NCI-H2171 (cell line): ENCODE results near the gene WNK1.
A peak's percentile ranks its signal among the peaks of the same experiment; 100 is the strongest.
"Not testable (repeated sequence)": the region's sequence is repeated elsewhere in the genome, so short reads cannot be mapped to it uniquely, and the experiment has no call there.

Source experiments
- DNase-seq: peaks from one replicate; lab custom pipeline; 2025; lab: John Stamatoyannopoulos, UW

WNK1 gene

DNA sequence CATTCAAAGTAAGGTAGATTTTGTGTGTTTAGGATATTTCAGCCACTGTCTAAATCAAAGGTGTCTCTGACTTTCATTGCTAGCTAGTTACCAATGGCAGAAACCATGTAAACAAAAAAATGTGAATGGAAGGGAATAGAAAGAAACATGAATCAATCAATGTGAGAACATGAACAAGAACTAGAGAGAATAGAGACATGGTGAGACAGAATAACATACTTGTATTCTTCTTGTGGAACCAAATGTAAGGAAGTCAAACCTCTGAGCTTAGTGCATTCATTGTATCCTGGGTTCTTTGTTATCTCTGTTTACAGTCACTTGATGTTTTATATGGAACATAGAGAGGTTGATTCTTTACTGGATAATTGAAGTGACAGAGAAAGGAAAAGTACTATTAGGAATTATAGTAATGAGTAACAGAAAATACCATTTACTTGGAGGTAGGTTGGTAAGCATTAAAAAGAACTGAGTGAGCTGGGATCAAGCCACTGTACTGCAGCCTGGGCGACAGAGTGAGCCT, 2.6 kb upstream of the WNK1 start:
- no peak for DNase-seq

DNA sequence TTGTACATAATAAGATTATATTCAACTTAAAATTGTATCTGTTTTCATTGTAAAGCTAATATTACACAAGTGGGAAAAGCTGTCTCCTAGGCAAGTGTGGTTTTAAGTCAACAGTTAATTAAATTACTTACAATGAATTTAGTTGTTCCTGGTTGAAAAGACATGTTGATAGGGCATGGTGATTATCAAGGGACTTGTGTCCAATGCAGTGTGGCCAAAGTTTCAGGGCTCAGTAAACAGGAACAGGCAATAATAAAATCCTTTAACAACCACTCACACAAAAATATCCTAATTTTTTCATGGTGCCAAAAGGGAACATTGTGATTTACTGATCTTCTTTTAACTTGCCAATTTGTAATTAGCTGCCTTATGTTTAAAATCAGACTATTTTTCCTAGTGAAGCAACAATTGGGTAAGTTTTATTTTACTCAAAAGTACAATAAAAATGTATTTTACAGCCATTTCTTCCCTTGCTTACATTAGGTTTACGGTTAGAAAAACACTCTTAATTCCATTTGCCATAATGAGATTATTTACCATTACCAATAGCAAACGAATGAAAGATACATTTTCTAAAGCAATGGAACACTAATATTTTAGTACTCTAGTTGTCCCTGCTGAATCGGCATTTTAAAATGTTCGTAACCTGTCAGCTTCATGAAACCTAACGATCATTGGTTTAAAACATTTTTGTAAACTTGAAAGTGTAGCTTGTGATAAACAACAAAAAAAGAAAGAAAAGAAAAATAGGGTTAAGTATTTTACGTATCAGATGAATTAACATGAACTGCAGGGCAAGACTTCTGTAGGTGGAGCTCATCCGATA, 1.8 kb upstream of the WNK1 start:
- no peak for DNase-seq

DNA sequence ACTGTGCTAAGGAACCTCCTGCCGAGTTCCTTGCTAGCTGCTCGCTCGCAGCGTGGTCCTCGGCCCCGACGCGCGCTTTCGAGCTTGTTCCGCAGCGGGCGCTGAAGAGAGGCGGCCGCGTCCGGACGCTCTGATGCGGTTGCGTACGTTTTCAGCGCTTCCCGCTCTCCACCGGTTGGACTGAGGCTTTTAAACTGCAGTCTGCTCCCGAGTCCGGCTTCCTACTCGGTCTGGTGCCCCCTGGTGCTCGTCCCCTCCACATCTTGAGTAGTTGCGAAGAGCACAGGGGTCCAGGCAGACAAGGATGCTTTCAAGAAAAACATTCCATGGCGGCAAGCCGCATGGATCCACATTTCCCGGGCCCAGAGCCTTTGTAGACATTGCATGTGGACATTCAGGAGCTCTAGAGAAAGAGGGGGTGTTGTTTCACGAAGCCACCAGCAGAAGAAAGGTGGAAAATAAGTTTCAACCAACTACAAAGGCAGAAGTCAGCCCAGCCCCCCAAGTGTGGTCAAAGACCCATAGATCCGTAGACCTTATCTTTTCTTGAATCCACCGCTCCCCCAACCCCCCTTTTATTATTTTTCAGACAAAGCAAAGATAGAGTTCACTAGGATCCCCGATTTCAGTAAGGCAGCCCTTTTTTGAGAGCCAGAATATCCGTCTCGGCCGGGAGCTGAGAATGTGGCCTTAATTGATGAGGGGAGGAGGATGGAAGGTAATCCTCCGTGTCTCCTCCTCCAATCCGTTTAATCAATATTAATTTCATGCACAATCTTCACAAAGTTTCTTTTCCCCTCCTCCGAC, 984 bp upstream of the WNK1 start:
- peak; percentile 100 for DNase-seq

DNA sequence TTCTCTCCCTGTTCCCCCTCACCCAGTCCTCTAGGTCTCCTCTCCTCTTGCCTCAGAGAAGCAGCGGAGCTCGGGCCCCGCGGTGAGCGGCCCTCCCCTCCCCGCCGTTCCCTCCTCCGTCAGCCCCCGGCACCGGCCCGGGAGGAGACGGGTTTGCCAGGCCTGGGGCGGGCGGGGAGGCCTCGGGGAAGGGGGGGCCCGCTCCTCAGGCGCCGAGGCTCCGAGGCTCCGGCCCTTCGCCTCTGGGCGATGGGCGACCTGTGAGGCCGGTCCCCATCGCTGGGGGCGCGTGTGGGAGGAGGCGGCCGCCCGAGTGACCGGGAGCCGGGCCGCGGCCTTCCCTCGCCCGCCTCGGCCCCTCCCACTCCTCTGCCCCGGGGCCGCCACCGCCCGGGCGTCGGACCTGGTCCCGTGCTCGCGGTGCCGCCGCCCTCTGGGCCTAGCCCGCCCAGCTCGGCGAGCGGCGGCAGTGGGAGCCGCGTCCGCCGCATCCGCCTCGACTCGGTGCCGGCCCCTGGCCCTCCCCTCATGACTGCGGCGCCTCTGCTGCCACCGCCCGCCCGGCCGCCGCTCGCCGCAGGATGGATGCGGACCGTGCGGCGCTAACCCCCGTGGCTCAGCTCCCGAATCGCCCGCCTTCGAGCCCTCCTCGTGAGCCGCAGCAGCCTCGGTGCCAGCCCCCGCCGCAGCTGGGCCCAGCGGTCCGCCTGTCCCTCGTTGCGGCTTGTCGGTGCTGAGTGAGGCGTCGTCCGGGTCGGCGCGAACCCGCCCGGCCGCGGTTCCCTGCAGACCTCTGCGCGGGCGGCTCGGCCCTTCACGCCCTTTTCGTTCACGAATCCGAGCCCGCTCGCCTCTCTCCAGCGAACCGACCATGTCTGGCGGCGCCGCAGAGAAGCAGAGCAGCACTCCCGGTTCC, 574 bp downstream of the WNK1 start:
- peak; percentile 69 for DNase-seq

DNA sequence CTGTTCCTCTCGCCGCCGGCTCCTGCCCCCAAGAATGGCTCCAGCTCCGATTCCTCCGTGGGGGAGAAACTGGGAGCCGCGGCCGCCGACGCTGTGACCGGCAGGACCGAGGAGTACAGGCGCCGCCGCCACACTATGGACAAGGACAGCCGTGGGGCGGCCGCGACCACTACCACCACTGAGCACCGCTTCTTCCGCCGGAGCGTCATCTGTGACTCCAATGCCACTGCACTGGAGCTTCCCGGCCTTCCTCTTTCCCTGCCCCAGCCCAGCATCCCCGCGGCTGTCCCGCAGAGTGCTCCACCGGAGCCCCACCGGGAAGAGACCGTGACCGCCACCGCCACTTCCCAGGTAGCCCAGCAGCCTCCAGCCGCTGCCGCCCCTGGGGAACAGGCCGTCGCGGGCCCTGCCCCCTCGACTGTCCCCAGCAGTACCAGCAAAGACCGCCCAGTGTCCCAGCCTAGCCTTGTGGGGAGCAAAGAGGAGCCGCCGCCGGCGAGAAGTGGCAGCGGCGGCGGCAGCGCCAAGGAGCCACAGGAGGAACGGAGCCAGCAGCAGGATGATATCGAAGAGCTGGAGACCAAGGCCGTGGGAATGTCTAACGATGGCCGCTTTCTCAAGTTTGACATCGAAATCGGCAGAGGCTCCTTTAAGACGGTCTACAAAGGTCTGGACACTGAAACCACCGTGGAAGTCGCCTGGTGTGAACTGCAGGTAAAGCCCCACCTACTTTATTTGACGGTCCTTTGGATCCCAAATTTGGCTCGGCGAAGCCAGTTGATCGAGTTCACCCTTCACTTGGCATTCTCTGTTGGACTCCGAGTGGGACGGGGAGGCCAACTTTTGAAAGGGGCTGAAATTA, 1.5 kb downstream of the WNK1 start:
- DNase-seq: no peak

DNA sequence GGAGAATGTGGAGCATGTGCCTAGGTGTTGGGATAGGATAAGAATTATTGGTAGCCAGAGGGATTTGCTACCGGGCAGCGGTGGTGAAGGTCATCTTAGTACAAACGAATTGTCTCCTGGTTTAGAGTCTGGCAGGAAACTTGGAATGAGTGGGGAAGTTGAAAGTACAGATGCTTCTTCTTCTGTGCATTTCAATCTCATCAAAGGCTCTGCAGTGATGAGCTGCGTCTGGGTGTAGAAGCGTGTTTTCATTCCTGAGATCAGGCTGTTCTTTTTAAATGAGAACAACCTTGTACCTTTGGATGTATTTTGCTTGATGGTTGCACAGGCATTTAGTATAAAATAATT, 2.1 kb downstream of the WNK1 start:
- no peak for DNase-seq

DNA sequence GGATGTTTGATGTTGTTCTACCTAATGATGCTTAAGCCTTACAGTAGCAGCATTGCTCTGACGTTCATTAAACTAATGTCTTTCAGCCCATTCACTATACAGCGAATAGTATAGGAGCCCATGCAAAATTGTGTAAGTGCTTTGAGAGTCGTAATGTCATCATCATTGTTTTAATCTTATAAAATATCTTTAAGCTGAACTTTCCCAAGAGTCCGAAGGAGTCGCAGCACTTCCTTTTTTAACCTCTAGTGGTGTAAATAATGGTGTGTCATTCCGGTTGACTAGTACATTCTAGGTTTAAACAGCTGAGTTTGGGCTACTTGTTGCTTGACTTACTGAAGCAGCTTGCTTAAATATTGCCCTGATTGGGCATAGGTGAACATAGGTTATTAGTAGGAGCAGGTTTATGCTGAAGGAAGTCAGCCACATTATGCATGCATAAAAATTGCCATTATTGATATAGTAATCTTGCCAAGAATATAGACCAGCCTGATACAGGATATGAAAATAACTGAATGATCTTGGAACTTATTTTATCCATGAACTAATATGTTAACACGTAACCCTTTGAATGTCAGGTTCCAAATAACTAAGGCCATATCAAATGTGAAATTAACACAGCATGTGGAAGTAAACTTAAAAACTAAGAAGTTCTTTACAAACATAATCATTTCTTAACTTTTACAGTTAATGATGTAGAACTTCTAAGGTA, 2.6 kb downstream of the WNK1 start:
- DNase-seq: peak; percentile 47

DNA sequence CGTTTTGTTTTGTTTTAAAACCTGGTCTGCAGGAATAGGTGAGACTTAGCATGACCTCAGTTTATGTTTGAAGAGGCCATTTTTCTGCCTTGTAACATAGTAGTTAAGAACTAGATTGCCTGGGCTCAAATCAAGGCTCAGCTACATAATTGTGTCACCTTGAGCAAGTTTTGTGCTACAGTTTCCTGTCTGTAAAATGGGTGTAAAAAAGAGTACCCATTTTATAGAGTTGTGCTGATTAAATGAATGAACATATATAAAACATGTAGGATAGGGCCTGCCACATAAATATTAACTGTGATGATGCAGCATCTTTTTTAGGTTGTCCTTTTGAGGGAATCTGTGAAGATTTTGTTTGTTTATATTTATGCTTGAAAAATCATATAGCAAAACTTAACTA, 7.2 kb downstream of the WNK1 start:
- no peak for DNase-seq

DNA sequence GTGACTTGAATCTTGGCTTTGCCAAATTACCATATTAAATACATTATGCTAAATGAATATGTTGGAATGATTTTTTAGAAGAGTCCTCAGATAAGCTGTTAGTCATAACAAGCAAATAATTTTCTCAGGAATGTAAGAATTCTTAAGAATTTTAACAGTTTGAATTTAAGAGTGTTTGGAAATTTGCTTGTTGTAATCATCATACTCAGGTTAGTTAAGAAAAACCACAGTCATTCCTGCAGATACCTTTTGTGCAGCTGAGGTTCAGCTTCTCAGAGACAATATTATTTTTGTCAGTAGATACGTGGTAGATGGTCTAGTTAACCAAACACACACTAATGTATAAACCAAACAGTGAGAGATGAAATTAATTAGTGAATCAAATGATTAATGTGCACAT, 8.9 kb downstream of the WNK1 start:
- DNase-seq: no peak

DNA sequence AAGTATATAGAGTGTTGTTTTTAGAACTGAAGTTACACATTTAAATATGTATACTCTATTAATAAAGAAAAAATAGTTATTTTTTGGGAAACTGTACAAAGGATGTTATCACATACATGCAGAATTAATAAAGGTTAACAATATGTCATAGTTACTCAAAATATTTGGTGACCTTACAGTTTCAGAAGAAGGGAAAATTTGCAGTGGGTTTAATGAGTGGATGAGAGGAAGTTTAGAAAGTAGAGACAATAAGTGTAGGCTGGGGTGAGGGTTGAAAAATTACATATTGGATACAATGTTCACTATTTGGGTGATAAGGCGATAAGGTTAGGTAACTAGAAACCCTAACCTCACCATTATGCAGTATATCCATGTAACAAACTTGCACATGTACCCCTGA, 13.5 kb downstream of the WNK1 start:
- no peak for DNase-seq

DNA sequence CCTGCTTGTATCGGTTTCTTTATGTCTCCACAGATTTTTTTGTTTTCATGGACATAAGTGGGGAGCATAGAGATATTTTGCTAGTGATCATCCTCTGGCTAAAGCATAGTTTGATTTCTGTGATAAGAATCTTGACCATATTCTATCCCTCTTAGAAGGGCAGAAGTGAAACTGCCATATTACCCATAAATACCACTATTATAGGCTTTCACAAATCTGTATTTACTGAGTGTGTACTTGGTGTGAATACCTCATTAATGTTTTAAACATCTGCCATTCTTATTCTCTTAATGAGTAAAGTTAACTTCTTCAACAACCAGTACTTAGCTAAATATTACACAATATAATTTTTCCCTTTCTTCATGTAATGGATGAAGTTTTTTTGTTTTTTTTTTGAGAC, 16.1 kb downstream of the WNK1 start:
- DNase-seq: no peak

DNA sequence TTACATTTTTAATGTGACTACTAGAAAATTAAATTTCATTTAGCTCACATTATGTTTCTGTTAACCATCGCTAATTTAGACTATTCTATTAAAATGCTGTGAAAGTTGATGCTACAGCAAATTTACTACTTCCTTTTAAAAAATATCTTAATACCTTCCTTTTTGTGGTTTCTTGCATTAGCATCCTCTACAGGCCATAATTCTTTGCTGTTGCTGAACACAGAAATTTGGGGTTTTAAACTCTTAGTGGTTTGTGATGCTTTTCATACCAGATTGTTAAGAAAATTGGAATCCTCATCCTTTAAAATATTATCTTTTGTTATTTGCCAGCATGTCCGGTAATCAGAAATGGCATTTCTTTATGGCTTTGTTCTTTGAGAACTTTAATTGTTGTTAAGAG, 18.1 kb downstream of the WNK1 start:
- DNase-seq: no peak

DNA sequence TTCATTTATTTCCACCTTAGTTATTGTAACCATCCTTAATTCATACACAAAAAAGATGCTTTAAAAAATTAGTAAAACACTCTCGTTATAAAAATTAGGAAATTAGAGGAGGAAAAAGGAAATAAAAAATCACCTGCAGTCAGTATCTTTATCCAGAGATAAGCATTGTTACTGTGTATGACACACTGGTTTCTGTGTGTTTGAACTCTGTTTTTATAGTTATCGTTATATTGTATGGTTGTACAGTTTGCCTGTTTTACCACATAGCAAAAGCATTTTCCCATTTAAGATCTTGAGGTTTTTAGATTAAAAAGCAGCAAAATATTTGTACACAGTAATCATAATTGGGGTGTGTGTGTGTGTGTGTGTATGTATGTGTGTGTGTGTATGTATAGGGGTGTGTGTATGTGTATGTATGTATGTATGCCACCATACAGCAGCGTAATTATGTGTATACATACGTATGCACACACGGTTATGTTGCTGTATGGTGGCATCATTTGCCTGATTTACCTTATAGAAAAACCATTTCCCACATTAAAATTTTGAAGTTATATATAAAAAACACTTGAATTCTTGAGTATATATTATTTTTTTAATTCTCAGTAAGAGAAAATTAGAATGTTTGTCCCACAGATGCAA, 19.8 kb downstream of the WNK1 start:
- DNase-seq: no peak

DNA sequence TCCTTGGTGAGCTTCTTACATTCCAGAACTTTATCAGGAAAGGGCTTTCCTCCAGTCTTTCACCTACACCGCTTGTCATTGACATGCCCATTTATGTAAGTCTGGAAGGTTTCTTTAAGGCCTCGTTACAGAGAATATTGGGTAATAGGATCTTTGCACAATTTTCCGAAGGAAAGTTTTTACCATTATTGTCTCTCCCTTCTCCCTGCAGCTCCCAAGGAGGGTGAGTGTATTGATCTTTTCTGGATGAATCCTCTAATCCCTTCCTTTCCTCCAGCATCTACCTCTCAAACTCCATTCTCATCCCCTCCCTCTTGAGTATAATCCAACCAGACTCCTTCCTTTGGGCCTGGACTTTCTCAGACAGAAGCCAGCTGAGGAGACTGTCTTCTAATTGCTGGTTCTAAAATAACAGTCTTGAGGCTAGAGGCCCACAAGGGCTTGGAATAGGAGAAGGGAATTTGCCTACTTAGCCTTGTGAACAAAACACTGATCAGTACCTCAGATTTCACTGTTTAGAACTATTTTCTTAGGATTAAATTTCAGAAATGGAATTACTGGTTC, 21.8 kb downstream of the WNK1 start:
- DNase-seq: no peak

DNA sequence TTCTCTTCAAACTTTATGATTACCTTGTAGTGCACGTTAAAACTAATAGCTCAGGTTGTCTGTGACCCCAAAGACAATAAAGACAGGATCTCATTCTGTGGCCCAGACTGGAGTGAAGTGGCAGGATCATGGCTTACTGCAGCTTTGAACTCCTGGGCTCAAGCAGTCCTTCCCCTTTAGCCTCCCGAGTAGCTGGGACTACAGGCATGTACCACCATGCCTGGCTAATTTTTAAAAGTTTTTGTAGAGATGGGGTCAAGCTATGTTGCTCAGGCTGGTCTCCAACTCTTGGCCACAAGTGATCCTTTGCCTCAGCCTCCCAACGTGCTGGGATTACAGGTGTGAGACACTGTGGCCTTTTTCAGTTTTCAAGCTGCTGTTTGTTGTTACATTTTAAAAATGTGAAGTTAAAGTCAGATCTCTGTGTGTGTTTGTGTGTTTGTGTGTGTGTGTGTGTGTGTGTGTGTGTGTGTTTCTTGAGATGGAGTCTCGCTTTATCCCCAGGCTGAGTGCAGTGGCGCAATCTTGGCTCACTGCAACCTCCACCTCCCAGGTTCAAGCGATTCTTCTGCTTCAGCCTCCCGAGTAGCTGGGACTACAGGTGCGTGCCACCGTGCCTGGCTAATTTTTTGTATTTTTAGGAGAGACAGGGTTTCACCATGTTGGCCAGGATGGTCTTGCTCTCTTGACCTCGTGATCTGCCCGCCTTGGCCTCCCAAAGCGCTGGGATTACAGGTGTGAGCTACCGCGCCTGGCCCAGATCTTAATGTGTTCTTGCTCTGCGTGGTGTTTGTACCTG, 23.8 kb downstream of the WNK1 start:
- DNase-seq: not testable (repeated sequence)

DNA sequence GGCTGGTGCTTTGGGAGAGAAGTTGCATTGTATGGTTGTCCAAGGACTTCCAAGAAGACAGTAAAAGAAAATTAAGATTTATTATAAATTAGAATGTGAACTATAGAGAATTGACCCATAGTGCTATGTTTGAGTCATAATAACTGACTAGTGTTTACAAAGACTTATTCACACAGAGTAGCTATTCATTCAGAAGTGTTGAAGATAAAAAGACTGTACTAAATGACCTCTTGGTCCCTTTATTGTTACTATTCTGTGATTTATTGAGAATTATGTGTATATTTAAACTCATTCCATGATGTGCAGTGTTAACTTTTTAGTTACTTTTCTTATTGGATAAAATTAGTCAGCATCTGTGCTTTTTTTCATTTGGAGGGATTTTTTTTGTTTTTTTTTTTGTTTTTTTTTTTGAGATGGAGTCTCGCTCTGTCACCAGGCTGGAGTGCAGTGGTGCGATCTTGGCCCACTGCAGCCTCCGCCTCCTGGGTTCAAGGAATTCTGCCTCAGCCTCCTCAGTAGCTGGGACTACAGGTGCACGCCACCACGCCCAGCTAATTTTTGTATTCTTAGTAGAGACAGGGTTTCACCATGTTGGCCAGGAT, 24.5 kb downstream of the WNK1 start:
- DNase-seq: not testable (repeated sequence)

DNA sequence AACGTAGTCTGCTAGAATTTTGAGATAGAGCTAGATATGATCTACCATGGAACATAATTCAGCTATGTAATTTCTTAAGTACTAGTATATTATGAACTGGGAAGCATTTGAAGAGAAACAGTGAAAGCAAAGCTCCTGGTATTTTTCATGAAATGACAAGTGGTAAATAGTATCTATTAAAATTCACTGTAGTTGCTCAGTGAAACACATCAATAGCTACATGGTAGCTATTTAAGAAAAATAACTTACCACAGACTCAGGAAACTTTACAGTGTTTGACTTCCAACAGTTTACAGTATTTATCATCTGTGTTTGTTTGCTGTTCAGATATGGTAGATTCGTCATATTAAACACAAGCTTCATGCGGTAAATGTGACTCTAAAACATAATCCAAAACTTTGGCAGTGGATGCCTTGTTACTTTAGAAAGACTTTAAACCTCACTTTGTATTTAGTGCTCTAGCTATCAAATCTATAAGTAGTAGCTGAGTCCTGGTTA, 25.2 kb downstream of the WNK1 start:
- DNase-seq: no peak

DNA sequence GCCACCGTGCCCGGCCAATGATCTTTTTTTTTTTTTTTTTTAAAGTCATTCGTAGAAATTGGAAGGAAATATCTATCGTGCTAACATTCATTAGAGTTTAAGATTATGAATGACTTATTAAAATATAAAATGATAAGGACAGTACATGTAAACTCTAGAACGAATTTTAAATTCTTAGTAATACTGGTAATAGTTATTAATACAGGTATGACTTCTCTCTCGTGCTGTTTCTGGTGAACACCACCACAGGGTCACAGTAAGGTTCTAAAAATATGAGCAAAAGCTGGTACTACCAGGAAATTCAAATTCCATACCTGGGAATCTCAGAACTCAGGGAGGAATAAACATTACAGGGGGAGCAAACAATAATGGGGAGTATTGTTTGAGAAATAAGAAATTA, 26.2 kb downstream of the WNK1 start:
- DNase-seq: no peak
